Immature natural killer cell (primary cell): ENCODE results near the gene PITPNC1. TPM values are rescaled to one million over a fixed set of nuclear protein-coding genes. Genes with fewer than 3 reads are reported as not detected.
"Not testable (repeated sequence)": the region's sequence is repeated elsewhere in the genome, so short reads cannot be mapped to it uniquely, and the experiment has no call there.

ENCODE experiments used
- DNase-seq, 3 donors: peaks; one replicate each; pipeline ENCODE4 v3.0.0; 2022; ENCODE audit warnings: mixed read lengths in 1 of 3
- H3K27ac Mint-ChIP-seq, 6 donors: one replicate each; pipeline ENCODE4 v1.8.0; 2020; ENCODE audit warnings: mixed read lengths in 6 of 6, mild to moderate bottlenecking in 5 of 6, inconsistent platforms in 4 of 6, moderate library complexity in 3 of 6
- H3K27me3 Mint-ChIP-seq, 3 donors: one replicate each; pipeline ENCODE4 v1.8.0; 2020 to 2021; ENCODE audit warnings: low read depth in 3 of 3, mild to moderate bottlenecking in 3 of 3, mixed read lengths in 3 of 3, moderate library complexity in 3 of 3, inconsistent platforms in 1 of 3
- H3K36me3 Mint-ChIP-seq, 3 donors: one replicate each; pipeline ENCODE4 v1.8.0; 2020; ENCODE audit warnings: mixed read lengths in 3 of 3, inconsistent platforms in 2 of 3, mild to moderate bottlenecking in 2 of 3
- H3K4me1 Mint-ChIP-seq, 2 donors: one replicate each; pipeline ENCODE4 v1.8.0; 2020; ENCODE audit warnings: inconsistent platforms in 2 of 2, mild to moderate bottlenecking in 2 of 2, mixed read lengths in 2 of 2, moderate library complexity in 1 of 2
- H3K4me3 Mint-ChIP-seq, 5 donors: one replicate each; pipeline ENCODE4 v1.8.0; 2020; ENCODE audit warnings: mild to moderate bottlenecking in 5 of 5, mixed read lengths in 5 of 5, inconsistent platforms in 3 of 5, moderate library complexity in 3 of 5
- H3K9me3 Mint-ChIP-seq, 6 donors: one replicate each; pipeline ENCODE4 v1.8.0; 2020; ENCODE audit warnings: mild to moderate bottlenecking in 6 of 6, mixed read lengths in 6 of 6, inconsistent platforms in 4 of 6, moderate library complexity in 3 of 6
- polyA plus RNA-seq, 3 donors: library from polyadenylated mRNA; unstranded; fragments of 300-500 nt; fragmentation: Illumina TruSeq; gene quantifications; one replicate each; pipeline ENCODE4 v1.2.3, GENCODE V29; 2021

PITPNC1 gene
- polyA plus RNA-seq, 3 donors from 2014 or later = 119 to 155 (median 150) TPM

DNA sequence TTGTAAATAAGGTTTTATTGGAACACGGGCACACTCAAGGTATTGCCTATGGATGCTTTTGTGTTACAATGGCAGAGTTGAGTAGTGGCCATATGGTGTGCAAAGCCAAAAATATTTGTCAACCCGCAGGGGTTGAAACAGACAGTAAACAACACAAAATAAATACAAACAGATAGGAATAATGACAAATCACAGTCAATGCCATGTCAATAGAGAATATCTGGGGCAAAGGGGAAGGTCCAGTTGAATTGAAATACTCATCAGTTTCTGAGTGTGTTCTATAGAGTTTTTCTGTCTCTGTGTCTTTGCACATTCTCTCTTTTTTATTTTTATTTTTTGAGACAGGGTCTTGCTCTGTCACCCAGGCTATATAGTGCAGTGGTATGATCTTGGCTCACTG, 37.5 kb downstream of the PITPNC1 start:
- no peaks in the 10 kb centered on the region for H3K27me3 Mint-ChIP-seq
- no peaks in the 10 kb centered on the region for H3K9me3 Mint-ChIP-seq
- H3K27ac Mint-ChIP-seq = peak overlapping the region in 4 of 6 donors; percentile 35 to 74 (median 53)
- no peak overlapping the region for H3K4me3 Mint-ChIP-seq
- H3K36me3 Mint-ChIP-seq = peaks cover 0 to 4% (median 3%) of the 10 kb centered on the region in 3 donors
- no peak for DNase-seq
- peaks cover 78 to 79% of the 10 kb centered on the region in 2 donors for H3K4me1 Mint-ChIP-seq

DNA sequence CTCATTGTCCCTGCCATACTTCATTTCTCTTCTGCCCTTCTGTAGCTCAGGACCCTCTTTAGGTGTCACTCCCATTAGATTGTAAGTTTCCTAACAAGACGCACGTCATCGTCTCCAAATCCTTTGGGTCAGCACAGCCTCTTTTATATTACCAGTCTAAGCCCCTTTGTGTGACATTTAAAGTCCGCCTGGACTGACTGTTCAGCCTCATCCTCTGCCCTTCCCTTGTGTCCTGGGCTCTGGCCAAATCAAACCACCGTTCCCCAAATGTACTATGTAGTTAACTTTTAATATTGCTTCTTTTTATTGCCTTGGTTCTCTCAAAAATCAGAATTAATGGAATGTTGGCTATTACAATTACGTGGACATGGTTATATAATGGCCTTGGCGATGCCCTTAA, 38.2 kb downstream of the PITPNC1 start:
- H3K4me1 Mint-ChIP-seq = peaks cover 78 to 79% of the 10 kb centered on the region in 2 donors
- no peaks in the 10 kb centered on the region for H3K9me3 Mint-ChIP-seq
- H3K4me3 Mint-ChIP-seq = peak overlapping the region in 1 of 5 donors; percentile 0
- H3K36me3 Mint-ChIP-seq = peaks cover 0 to 4% (median 3%) of the 10 kb centered on the region in 3 donors
- no peak for DNase-seq
- H3K27ac Mint-ChIP-seq = peak overlapping the region; percentile 35 to 77 (median 52)
- H3K27me3 Mint-ChIP-seq = peaks cover 0 to 2% (median 0%) of the 10 kb centered on the region in 3 donors

DNA sequence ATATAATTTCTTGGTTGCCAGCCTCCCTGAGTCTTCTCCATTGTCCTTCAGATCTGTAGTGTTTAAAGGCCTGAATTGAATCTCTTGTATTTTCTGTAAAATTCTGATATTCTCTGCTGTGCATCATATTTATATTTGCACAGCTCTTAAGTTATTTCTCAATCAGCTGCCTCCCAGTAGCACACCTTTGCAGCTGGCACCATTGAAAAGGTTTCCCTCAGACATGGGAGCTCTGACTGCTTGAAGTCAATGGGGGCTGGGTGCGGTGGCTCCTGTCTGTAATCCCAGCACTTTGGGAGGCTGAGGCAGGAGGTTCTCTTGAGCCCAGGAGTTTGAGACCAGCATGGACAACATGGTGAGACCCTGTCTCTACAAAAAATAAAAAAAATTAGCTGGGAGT, 40.4 kb downstream of the PITPNC1 start:
- peaks cover 82% of the 10 kb centered on the region in 2 donors for H3K4me1 Mint-ChIP-seq
- H3K9me3 Mint-ChIP-seq = no peaks in the 10 kb centered on the region
- H3K36me3 Mint-ChIP-seq = peaks cover 0 to 4% (median 3%) of the 10 kb centered on the region in 3 donors
- peaks cover 0 to 2% (median 2%) of the 10 kb centered on the region in 3 donors for H3K27me3 Mint-ChIP-seq
- DNase-seq = no peak
- no peak overlapping the region for H3K4me3 Mint-ChIP-seq
- peak overlapping the region in 3 of 6 donors; percentile 8 to 60 (median 20) for H3K27ac Mint-ChIP-seq

GRCh38 chr17:67420994-67421393, 43.9 kb downstream of the PITPNC1 start:
- Mint-ChIP-seq H3K9me3 (no peaks in the 10 kb centered on the region), H3K27me3 (peaks cover 4 to 7% (median 5%) of the 10 kb centered on the region in 3 donors), H3K36me3 (peaks cover 4 to 5% (median 4%) of the 10 kb centered on the region in 3 donors), H3K4me1 (peaks cover 80 to 88% of the 10 kb centered on the region in 2 donors), H3K27ac (peak overlapping the region; percentile 88 to 96 (median 93)), H3K4me3 (peak overlapping the region; percentile 24 to 74 (median 63))
- DNase-seq = no peak

DNA sequence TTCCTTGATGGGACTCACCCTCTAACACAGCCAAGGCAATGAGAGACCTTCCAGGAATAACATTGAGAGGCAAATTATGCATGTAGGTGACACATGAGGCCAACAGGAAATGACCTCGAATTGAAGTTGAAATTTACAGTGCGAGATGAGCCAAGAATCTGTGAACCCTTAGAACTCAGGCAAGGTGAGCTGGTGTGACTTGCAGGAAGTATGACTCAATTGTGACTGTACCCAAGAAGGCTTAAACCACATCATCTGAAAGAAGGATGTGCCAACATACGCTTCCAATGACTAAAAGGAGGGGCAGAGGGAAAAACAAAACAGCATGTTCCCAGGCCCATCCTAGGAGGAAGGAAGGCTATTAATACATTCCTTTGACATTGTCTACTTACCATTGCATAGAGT, 44.8 kb downstream of the PITPNC1 start:
- H3K4me3 Mint-ChIP-seq = peak overlapping the region; percentile 55 to 73 (median 65)
- H3K27me3 Mint-ChIP-seq = peaks cover 4 to 7% (median 5%) of the 10 kb centered on the region in 3 donors
- H3K36me3 Mint-ChIP-seq = peaks cover 4 to 8% (median 4%) of the 10 kb centered on the region in 3 donors
- peak; percentile 75 to 80 (median 77) for DNase-seq
- H3K27ac Mint-ChIP-seq = peak overlapping the region; percentile 88 to 96 (median 93)
- H3K4me1 Mint-ChIP-seq = peaks cover 84 to 88% of the 10 kb centered on the region in 2 donors
- H3K9me3 Mint-ChIP-seq = no peaks in the 10 kb centered on the region

- H3K4me1 Mint-ChIP-seq = peaks cover 85 to 87% of the 10 kb centered on the region in 2 donors
- H3K4me3 Mint-ChIP-seq = peak overlapping the region; percentile 59 to 79 (median 66)
- H3K27me3 Mint-ChIP-seq, H3K9me3 Mint-ChIP-seq, H3K36me3 Mint-ChIP-seq, DNase-seq: not testable (repeated sequence)
- peak overlapping the region; percentile 88 to 96 (median 93) for H3K27ac Mint-ChIP-seq
Measured at GRCh38 chr17:67422296-67422695, 45.2 kb downstream of the PITPNC1 start.

- Mint-ChIP-seq H3K27me3 (peaks cover 4 to 7% (median 5%) of the 10 kb centered on the region in 3 donors), H3K9me3 (no peaks in the 10 kb centered on the region), H3K36me3 (peaks cover 4 to 8% (median 7%) of the 10 kb centered on the region in 3 donors), H3K4me1 (peaks cover 87 to 90% of the 10 kb centered on the region in 2 donors), H3K4me3 (peak overlapping the region in 3 of 5 donors; percentile 57 to 79 (median 66)), H3K27ac (peak overlapping the region; percentile 88 to 96 (median 93))
- DNase-seq = no peak
Measured at GRCh38 chr17:67422897-67423296, 45.8 kb downstream of the PITPNC1 start.

GRCh38 chr17:67425571-67426160, 48.6 kb downstream of the PITPNC1 start:
- Mint-ChIP-seq H3K9me3 (no peaks in the 10 kb centered on the region), H3K4me3 (no peak overlapping the region), H3K27ac (peak overlapping the region; percentile 70 to 93 (median 79)), H3K27me3 (peaks cover 4 to 12% (median 5%) of the 10 kb centered on the region in 3 donors), H3K4me1 (peaks cover 73 to 76% of the 10 kb centered on the region in 2 donors), H3K36me3 (peaks cover 4 to 8% (median 7%) of the 10 kb centered on the region in 3 donors)
- no peak for DNase-seq

DNA sequence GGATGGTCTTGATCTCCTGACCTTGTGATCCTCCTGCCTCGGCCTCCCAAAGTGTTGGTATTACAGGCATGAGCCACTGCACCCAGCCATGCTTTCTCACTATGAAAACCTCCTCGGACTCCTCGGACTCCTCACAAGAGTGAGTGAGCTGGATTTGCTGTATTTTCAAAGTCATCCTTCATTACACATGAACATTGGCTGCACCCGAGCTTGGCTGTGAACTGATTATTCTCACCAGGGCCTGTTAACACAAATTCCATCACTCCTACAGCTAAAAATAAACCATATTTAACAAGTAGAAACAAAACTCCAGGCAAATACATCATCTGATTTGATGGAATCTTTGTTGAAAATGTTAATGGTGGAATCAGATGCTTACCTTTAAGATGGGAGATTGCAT, 50.3 kb downstream of the PITPNC1 start:
- no peaks in the 10 kb centered on the region for H3K9me3 Mint-ChIP-seq
- DNase-seq = no peak
- peak overlapping the region; percentile 5 to 86 (median 63) for H3K27ac Mint-ChIP-seq
- H3K36me3 Mint-ChIP-seq = peaks cover 4 to 11% (median 8%) of the 10 kb centered on the region in 3 donors
- peak overlapping the region in 1 of 5 donors; percentile 1 for H3K4me3 Mint-ChIP-seq
- H3K4me1 Mint-ChIP-seq = peaks cover 68 to 72% of the 10 kb centered on the region in 2 donors
- peaks cover 4 to 11% (median 5%) of the 10 kb centered on the region in 3 donors for H3K27me3 Mint-ChIP-seq

DNA sequence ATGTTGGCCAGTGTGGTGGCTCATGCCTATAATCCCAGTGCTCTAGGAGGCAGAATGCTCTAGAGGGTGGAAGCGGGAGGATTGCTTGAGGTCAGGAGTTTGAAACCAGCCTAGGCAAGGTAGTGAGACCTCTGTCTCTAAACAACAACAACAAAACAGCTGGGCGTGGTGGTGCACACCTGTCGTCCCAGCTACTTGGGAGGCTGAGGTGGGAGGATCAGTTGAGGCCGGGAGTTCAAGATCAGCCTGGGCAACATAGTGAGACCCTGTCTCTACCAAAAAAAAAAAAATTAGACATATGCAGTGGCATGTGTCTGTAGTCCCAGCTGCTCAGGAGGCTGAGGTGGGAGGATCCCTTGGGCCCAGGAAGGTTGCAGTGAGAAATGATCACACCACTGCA, 53.4 kb downstream of the PITPNC1 start:
- peaks cover 16 to 25% (median 20%) of the 10 kb centered on the region in 3 donors for H3K27me3 Mint-ChIP-seq
- H3K4me1 Mint-ChIP-seq = peaks cover 65 to 71% of the 10 kb centered on the region in 2 donors
- H3K27ac Mint-ChIP-seq = peak overlapping the region; percentile 63 to 93 (median 84)
- H3K36me3 Mint-ChIP-seq, H3K4me3 Mint-ChIP-seq, H3K9me3 Mint-ChIP-seq, DNase-seq: not testable (repeated sequence)

- peaks cover 67 to 72% of the 10 kb centered on the region in 2 donors for H3K4me1 Mint-ChIP-seq
- no peaks in the 10 kb centered on the region for H3K9me3 Mint-ChIP-seq
- peaks cover 18 to 32% (median 24%) of the 10 kb centered on the region in 3 donors for H3K27me3 Mint-ChIP-seq
- peak overlapping the region; percentile 76 to 100 (median 88) for H3K27ac Mint-ChIP-seq
- peaks cover 0 to 7% (median 0%) of the 10 kb centered on the region in 3 donors for H3K36me3 Mint-ChIP-seq
- peak overlapping the region in 1 of 5 donors; percentile 20 for H3K4me3 Mint-ChIP-seq
- DNase-seq = no peak
Measured at GRCh38 chr17:67431249-67432015, 54.4 kb downstream of the PITPNC1 start.

DNA sequence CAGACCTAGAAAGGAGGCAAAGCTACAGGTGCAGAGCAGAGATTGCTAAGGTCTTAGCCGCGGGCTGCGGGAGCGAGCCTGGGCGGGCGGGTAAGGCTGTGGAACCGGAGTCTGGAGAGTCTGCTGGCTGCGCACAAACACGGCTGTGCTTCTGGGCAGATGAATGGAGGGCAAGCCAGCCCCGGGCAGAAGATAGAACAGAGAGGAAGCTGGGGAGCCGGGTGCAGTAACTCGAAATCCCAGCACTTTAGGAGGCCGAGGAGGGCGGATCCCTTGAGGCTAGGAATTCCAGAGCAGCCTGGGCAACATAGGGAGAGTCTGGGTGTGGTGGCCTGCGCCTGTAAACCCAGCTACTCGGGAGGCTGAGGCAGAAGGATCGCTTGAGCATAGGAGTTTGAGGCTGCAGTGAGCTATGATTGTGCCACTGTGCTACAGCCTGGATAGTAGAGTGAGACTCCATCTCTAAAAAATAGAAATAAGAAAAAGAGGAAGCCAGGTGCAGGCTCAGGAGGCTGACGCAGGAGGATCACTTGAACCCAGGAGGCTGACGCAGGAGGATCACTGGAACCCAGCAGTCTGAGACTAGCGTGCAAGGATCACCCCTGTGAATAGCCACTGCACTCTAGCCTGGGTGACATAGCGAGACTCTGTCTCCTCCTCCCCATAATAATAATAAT, 56.3 kb downstream of the PITPNC1 start:
- Mint-ChIP-seq H3K27me3 (peaks cover 21 to 32% (median 25%) of the 10 kb centered on the region in 3 donors), H3K27ac (peak overlapping the region; percentile 93 to 100 (median 100)), H3K4me1 (peaks cover 77 to 81% of the 10 kb centered on the region in 2 donors)

DNA sequence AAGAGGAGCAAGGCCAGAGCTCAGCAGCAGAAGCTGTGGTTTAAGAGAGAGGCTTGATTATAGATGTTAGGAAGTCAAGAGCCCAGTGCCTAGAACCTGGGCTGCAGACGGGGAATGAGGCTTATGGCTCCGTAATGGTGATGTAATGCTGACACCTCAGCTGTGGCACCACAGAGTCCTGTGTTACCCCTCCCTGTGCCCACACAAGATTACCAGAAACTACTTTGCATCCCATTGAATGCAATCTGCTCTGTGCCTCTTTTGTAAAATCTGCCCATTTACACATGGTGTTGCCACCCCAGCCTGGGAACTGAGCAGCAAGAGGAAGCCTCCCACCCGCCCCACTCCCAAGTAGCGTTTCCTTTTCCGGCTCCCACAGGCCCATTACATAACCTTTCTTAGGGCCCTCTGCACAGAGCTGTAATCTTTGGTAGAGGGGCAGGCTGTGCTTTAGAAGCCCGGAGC, 57.0 kb downstream of the PITPNC1 start:
- H3K36me3 Mint-ChIP-seq = peaks cover 0 to 3% (median 0%) of the 10 kb centered on the region in 3 donors
- peak overlapping the region; percentile 56 to 82 (median 68) for H3K4me3 Mint-ChIP-seq
- H3K27ac Mint-ChIP-seq = peak overlapping the region; percentile 93 to 100 (median 100)
- H3K4me1 Mint-ChIP-seq = peaks cover 81 to 86% of the 10 kb centered on the region in 2 donors
- peak; percentile 72 to 82 (median 76) for DNase-seq
- no peaks in the 10 kb centered on the region for H3K9me3 Mint-ChIP-seq
- peaks cover 21 to 32% (median 27%) of the 10 kb centered on the region in 3 donors for H3K27me3 Mint-ChIP-seq

More for the DNA sequence above, 56.3 kb downstream of the PITPNC1 start:
- Mint-ChIP-seq H3K36me3 (peaks cover 0 to 3% (median 0%) of the 10 kb centered on the region in 3 donors), H3K4me3 (peak overlapping the region in 3 of 5 donors; percentile 9 to 26 (median 24)), H3K9me3 (no peaks in the 10 kb centered on the region)
- no peak for DNase-seq
